B cell (primary cell): ENCODE results near the gene MCF2L. TPM values are rescaled to one million over a fixed set of nuclear protein-coding genes. Genes with fewer than 3 reads are reported as not detected.

Source experiments
- ATAC-seq: fragments of 200-7000 bp; cut with Tn5 transposase; one replicate; pipeline ENCODE4 v1.10.0; 2021; ENCODE audit warnings: low read depth, mild to moderate bottlenecking, moderate number of reproducible peaks, moderate library complexity
- CTCF ChIA-PET: fragments of 350-600 bp; sonication (Branson Sonifier 250); formaldehyde crosslinking; loops from one replicate; lab custom pipeline; 2021; ENCODE audit warnings: antibody characterized with exemption, inconsistent platforms; lab: Charles Lee
- POLR2A ChIA-PET: fragments of 350-600 bp; sonication (Branson Sonifier 250); formaldehyde crosslinking; loops from one replicate; lab custom pipeline; 2021; ENCODE audit warnings: antibody characterized with exemption; lab: Charles Lee
- DNase-seq: peaks from one replicate; pipeline ENCODE4 v3.0.0; 2013
- H2AFZ ChIP-seq: 2 replicates; pipeline ENCODE4 v1.6.1; 2012; ENCODE audit warnings: mild to moderate bottlenecking, low read depth, low read length; ENCODE audit not compliant: insufficient read depth, poor library complexity, severe bottlenecking
- H3K27ac ChIP-seq, 2 donors: 1 replicate in 1 of 2; 2 replicates in 1 of 2; pipeline ENCODE4 v1.5.1; 2012 to 2013; ENCODE audit warnings: low read length in 2 of 2, mild to moderate bottlenecking in 2 of 2, moderate library complexity in 1 of 2
- H3K27me3 ChIP-seq, 4 experiments: fragments of 200-600 bp in 1 of 4; sonication (generic) in 1 of 4; replicated peaks in 1 of 4; 1 replicate in 2 of 4; 2 replicates in 2 of 4; pipeline versions ENCODE4 v1.6.1 to v1.7.0; 2013 to 2016; ENCODE audit warnings: low read length in 3 of 4, mild to moderate bottlenecking in 2 of 4, mixed read lengths in 1 of 4, moderate library complexity in 1 of 4; ENCODE audit not compliant: insufficient read depth in 4 of 4, control insufficient read depth in 3 of 4; ENCODE audit errors: control extremely low read depth in 1 of 4
- H3K36me3 ChIP-seq, 2 experiments: replicated peaks in 1 of 2; 1 replicate in 1 of 2; 2 replicates in 1 of 2; pipeline versions ENCODE4 v1.6.1 to v1.7.1; 2013; ENCODE audit warnings: low read length in 1 of 2; ENCODE audit not compliant: insufficient read depth in 2 of 2, control insufficient read depth in 1 of 2; ENCODE audit errors: control extremely low read depth in 1 of 2, extremely low read depth in 1 of 2
- H3K4me1 ChIP-seq, 2 donors: fragments of 200-600 bp in 1 of 2; sonication (generic) in 1 of 2; 1 replicate in 1 of 2; 2 replicates in 1 of 2; pipeline versions ENCODE4 v1.5.1 to v1.6.1; 2013 to 2017; ENCODE audit warnings: low read length in 2 of 2; ENCODE audit not compliant: control insufficient read depth in 2 of 2, insufficient read depth in 2 of 2
- H3K4me2 ChIP-seq: replicated peaks from 2 replicates; pipeline ENCODE3; 2012; ENCODE audit warnings: mild to moderate bottlenecking, low read depth, low read length; ENCODE audit not compliant: poor library complexity, severe bottlenecking
- H3K4me3 ChIP-seq, 5 experiments: fragments of 200-600 bp in 1 of 5; sonication (generic) in 1 of 5; 1 replicate in 3 of 5; 2 replicates in 2 of 5; pipeline versions ENCODE4 v1.5.1 to v1.7.0; 2011 to 2016; ENCODE audit warnings: low read length in 4 of 5, mild to moderate bottlenecking in 4 of 5, low read depth in 2 of 5, control low read depth in 1 of 5, moderate library complexity in 1 of 5; ENCODE audit not compliant: insufficient read depth in 1 of 5; ENCODE audit errors: control extremely low read depth in 1 of 5, extremely low read depth in 1 of 5
- H3K79me2 ChIP-seq: fragments of 200-600 bp; sonication (generic); one replicate; pipeline ENCODE4 v1.6.0; 2016; ENCODE audit warnings: low read length; ENCODE audit not compliant: control insufficient read depth, insufficient read depth
- H3K9ac ChIP-seq: fragments of 200-600 bp; sonication (generic); 2 replicates; pipeline ENCODE4 v1.6.1; 2017; ENCODE audit warnings: mild to moderate bottlenecking, low read length, moderate library complexity
- H3K9me3 ChIP-seq, 3 donors: one replicate each; pipeline versions ENCODE4 v1.6.1 to v1.7.1; 2013; ENCODE audit warnings: low read length in 2 of 3; ENCODE audit not compliant: control insufficient read depth in 2 of 3, insufficient read depth in 1 of 3; ENCODE audit errors: control extremely low read depth in 1 of 3
- H4K20me1 ChIP-seq: 2 replicates; pipeline ENCODE4 v1.6.0; 2012; ENCODE audit warnings: mild to moderate bottlenecking, low read length; ENCODE audit not compliant: insufficient read depth, control insufficient read depth, poor library complexity, severe bottlenecking
- H3K27ac Mint-ChIP-seq: one replicate; pipeline ENCODE4 v1.8.0; 2021; ENCODE audit warnings: mixed read lengths
- H3K27me3 Mint-ChIP-seq: one replicate; pipeline ENCODE4 v1.8.0; 2021; ENCODE audit warnings: mixed read lengths
- H3K4me1 Mint-ChIP-seq: one replicate; pipeline ENCODE4 v1.8.0; 2021; ENCODE audit warnings: mixed read lengths
- H3K4me3 Mint-ChIP-seq: one replicate; pipeline ENCODE4 v1.8.0; 2021; ENCODE audit warnings: mixed read lengths
- H3K9me3 Mint-ChIP-seq: one replicate; pipeline ENCODE4 v1.8.0; 2022; ENCODE audit warnings: mixed read lengths; ENCODE audit not compliant: insufficient read depth
- CTCF ChIP-seq: fragments of 200-600 bp; IDR thresholded peaks from one replicate; pipeline ENCODE4 v1.8.0; 2022; ENCODE audit warnings: antibody characterized with exemption, mild to moderate bottlenecking
- EZH2 ChIP-seq: IDR thresholded peaks from 2 replicates; pipeline ENCODE4 v1.6.1; 2012; ENCODE audit warnings: borderline replicate concordance, low read depth, mild to moderate bottlenecking, moderate library complexity, low read length; ENCODE audit not compliant: insufficient read depth, poor library complexity, severe bottlenecking
- WGBS: methylation state at CpG from one replicate; pipeline ENCODE4 v1.1.5; 2013; ENCODE audit warnings: missing lambda C conversion rate; ENCODE audit not compliant: insufficient coverage; 5-methylcytosine and 5-hydroxymethylcytosine counted together
- intact Hi-C: fragments of 100-400 bp; cut with micrococcal nuclease; formaldehyde crosslinking; loops from one replicate; pipeline ENCODE4 v1.10.0; 2022
- polyA plus RNA-seq: library from polyadenylated mRNA; depleted of rRNA; stranded (reverse); fragments of >200 nt; gene quantifications from 2 replicates; pipeline ENCODE4 v1.2.3, GENCODE V29; 2012
- total RNA-seq, 2 donors: library from RNA; stranded (reverse); fragments of 120-200 nt in 1 of 2; gene quantifications; 1 replicate in 1 of 2; 2 replicates in 1 of 2; pipeline versions ENCODE4 v1.2.3 to v1.2.4, GENCODE V29; 2013 to 2022

Gene MCF2L
- total and polyA plus RNA-seq, 2 donors (not counting 1 experiment from before 2014, with no cell fraction given), result 3.7 to 8.2 TPM

GRCh38 chr13:113137691-113138298 is 168.8 kb downstream of the MCF2L start:
- no peak for DNase-seq
- ChIA-PET POLR2A (no interaction called here), CTCF (no interaction called here)
- H3K4me1 ChIP-seq, result no peaks in the 10 kb centered on the region
- no peak overlapping the region for H3K4me3 ChIP-seq
- H3K9ac ChIP-seq, result no peak overlapping the region
- Mint-ChIP-seq H3K9me3 (no peaks in the 10 kb centered on the region), H3K4me3 (no peak overlapping the region), H3K27me3 (peaks cover 24% of the 10 kb centered on the region), H3K27ac (no peak overlapping the region), H3K4me1 (no peaks in the 10 kb centered on the region)
- peaks cover 0 to 3% (median 0%) of the 10 kb centered on the region in 3 donors for H3K9me3 ChIP-seq
- no peak for TF ChIP-seq EZH2
- TF ChIP-seq CTCF, result no peak
- H3K4me2 ChIP-seq, result no peak overlapping the region
- no peak overlapping the region for H2AFZ ChIP-seq
- ATAC-seq, result no peak
- H3K27ac ChIP-seq, result no peak overlapping the region
- 97% methylated on average over 9 of the region's 11 CpGs for WGBS
- peaks cover 0 to 2% (median 0%) of the 10 kb centered on the region in 4 experiments for H3K27me3 ChIP-seq
- H3K79me2 ChIP-seq, result no peaks in the 10 kb centered on the region
- H3K36me3 ChIP-seq, result no peaks in the 10 kb centered on the region
- intact Hi-C loops, result no loop called here
- no peaks in the 10 kb centered on the region for H4K20me1 ChIP-seq

- Histone ChIP-seq H3K9me3 (peaks cover 0 to 2% (median 0%) of the 10 kb centered on the region in 3 donors), H4K20me1 (no peaks in the 10 kb centered on the region), H3K4me2 (no peak overlapping the region), H3K36me3 (no peaks in the 10 kb centered on the region), H3K4me1 (no peaks in the 10 kb centered on the region), H3K27ac (no peak overlapping the region), H3K9ac (no peak overlapping the region), H3K4me3 (no peak overlapping the region), H2AFZ (no peak overlapping the region), H3K79me2 (no peaks in the 10 kb centered on the region), H3K27me3 (no peaks in the 10 kb centered on the region)
- DNase-seq, result no peak
- no peaks in the 10 kb centered on the region for H3K9me3 Mint-ChIP-seq
- H3K27me3 Mint-ChIP-seq, result peaks cover 17% of the 10 kb centered on the region
- no peaks in the 10 kb centered on the region for H3K4me1 Mint-ChIP-seq
- no peak overlapping the region for H3K4me3 Mint-ChIP-seq
- H3K27ac Mint-ChIP-seq, result no peak overlapping the region
- no peak for ATAC-seq
- CTCF ChIA-PET, result no interaction called here
- intact Hi-C loops, result no loop called here
- TF ChIP-seq CTCF (no peak), EZH2 (no peak)
- POLR2A ChIA-PET, result no interaction called here
- 89% methylated on average over 13 of the region's 16 CpGs for WGBS
Observed at GRCh38 chr13:113138792-113139551, 170.0 kb downstream of the MCF2L start.
